Mesenchymal stem cell (in vitro differentiated cells and primary cell): Measurements from ENCODE around the gene RBFA.

Experiments used
- DNase-seq: peaks from one replicate; pipeline ENCODE4 v3.0.0-alpha.2; 2013
- H2AFZ ChIP-seq: one replicate; pipeline ENCODE4 v1.6.1; 2013; ENCODE audit warnings: low read depth, mild to moderate bottlenecking, control low read depth, inconsistent platforms, low read length, moderate library complexity
- H2AK5ac ChIP-seq: 2 replicates; pipeline ENCODE4 v1.6.1; 2013; ENCODE audit warnings: low read length, moderate library complexity, mild to moderate bottlenecking, inconsistent platforms; ENCODE audit not compliant: severe bottlenecking
- H2BK120ac ChIP-seq: one replicate; pipeline ENCODE4 v1.6.1; 2013; ENCODE audit warnings: low read depth, mild to moderate bottlenecking, inconsistent platforms, low read length, moderate library complexity
- H2BK12ac ChIP-seq, 2 experiments: one replicate each; pipeline ENCODE4 v1.6.1; 2013; ENCODE audit warnings: inconsistent platforms in 2 of 2, low read length in 2 of 2, mild to moderate bottlenecking in 2 of 2, moderate library complexity in 2 of 2, control low read depth in 1 of 2
- H2BK15ac ChIP-seq: one replicate; pipeline ENCODE4 v1.6.1; 2013; ENCODE audit warnings: mild to moderate bottlenecking, low read depth, inconsistent platforms; ENCODE audit not compliant: poor library complexity, severe bottlenecking
- H2BK5ac ChIP-seq: 2 replicates; pipeline ENCODE4 v1.6.1; 2013; ENCODE audit warnings: low read depth, mild to moderate bottlenecking, low read length, control low read depth, inconsistent platforms; ENCODE audit not compliant: poor library complexity, severe bottlenecking
- H3K14ac ChIP-seq, 2 experiments: one replicate each; pipeline ENCODE4 v1.6.1; 2013; ENCODE audit warnings: inconsistent platforms in 2 of 2, low read length in 2 of 2, control low read depth in 1 of 2, mild to moderate bottlenecking in 1 of 2, moderate library complexity in 1 of 2
- H3K18ac ChIP-seq, 2 experiments: one replicate each; pipeline ENCODE4 v1.6.1; 2013; ENCODE audit warnings: inconsistent platforms in 2 of 2, low read length in 2 of 2, control low read depth in 1 of 2, low read depth in 1 of 2, mild to moderate bottlenecking in 1 of 2
- H3K23ac ChIP-seq, 2 experiments: one replicate each; pipeline ENCODE4 v1.6.1; 2013; ENCODE audit warnings: inconsistent platforms in 2 of 2, low read length in 2 of 2, mild to moderate bottlenecking in 2 of 2, moderate library complexity in 2 of 2, control low read depth in 1 of 2
- H3K27ac ChIP-seq: 2 replicates; pipeline ENCODE4 v1.5.1; 2013; ENCODE audit warnings: mild to moderate bottlenecking, moderate library complexity, low read length, control low read depth, inconsistent platforms; ENCODE audit not compliant: poor library complexity, severe bottlenecking
- H3K27me3 ChIP-seq, 2 experiments: 2 replicates each; pipeline versions ENCODE4 v1.6.1 to v1.7.0; 2013; ENCODE audit warnings: low read length in 2 of 2, mild to moderate bottlenecking in 2 of 2, moderate library complexity in 2 of 2, control low read depth in 1 of 2, inconsistent platforms in 1 of 2; ENCODE audit not compliant: control insufficient read depth in 1 of 2, insufficient read depth in 1 of 2
- H3K36me3 ChIP-seq, 2 experiments: 2 replicates each; pipeline versions ENCODE4 v1.6.1 to v1.7.0; 2013; ENCODE audit warnings: low read length in 2 of 2, control low read depth in 1 of 2, inconsistent platforms in 1 of 2, low read depth in 1 of 2, mild to moderate bottlenecking in 1 of 2; ENCODE audit not compliant: insufficient read depth in 2 of 2, control insufficient read depth in 1 of 2
- H3K4ac ChIP-seq, 2 experiments: one replicate each; pipeline ENCODE4 v1.6.1; 2013; ENCODE audit warnings: inconsistent platforms in 2 of 2, low read length in 2 of 2, mild to moderate bottlenecking in 2 of 2, moderate library complexity in 2 of 2, control low read depth in 1 of 2, low read depth in 1 of 2
- H3K4me1 ChIP-seq: 2 replicates; pipeline ENCODE4 v1.6.1; 2013; ENCODE audit warnings: low read depth, low read length, control low read depth; ENCODE audit not compliant: control insufficient read depth, insufficient read depth
- H3K4me2 ChIP-seq: 2 replicates; pipeline ENCODE4 v1.6.1; 2013; ENCODE audit warnings: low read length, mild to moderate bottlenecking, inconsistent platforms; ENCODE audit not compliant: poor library complexity, severe bottlenecking
- H3K4me3 ChIP-seq, 2 experiments: 2 replicates each; pipeline versions ENCODE4 v1.5.1 to v1.7.0; 2013; ENCODE audit warnings: low read length in 2 of 2, mild to moderate bottlenecking in 2 of 2, control low read depth in 1 of 2, low read depth in 1 of 2; ENCODE audit not compliant: insufficient read depth in 1 of 2
- H3K79me1 ChIP-seq: replicated peaks from 2 replicates; pipeline ENCODE4 v1.6.1; 2013; ENCODE audit warnings: mild to moderate bottlenecking, control low read depth, low read length, inconsistent platforms; ENCODE audit not compliant: poor library complexity, severe bottlenecking
- H3K9ac ChIP-seq: 2 replicates; pipeline ENCODE4 v1.7.0; 2013; ENCODE audit warnings: mild to moderate bottlenecking, low read length, moderate library complexity
- H3K9me3 ChIP-seq: 2 replicates; pipeline ENCODE4 v1.7.0; 2013; ENCODE audit warnings: mild to moderate bottlenecking, low read length; ENCODE audit not compliant: control insufficient read depth
- H4K8ac ChIP-seq: one replicate; pipeline ENCODE4 v1.6.1; 2013; ENCODE audit warnings: inconsistent platforms, mild to moderate bottlenecking, low read length, moderate library complexity
- H4K91ac ChIP-seq: one replicate; pipeline ENCODE4 v1.6.1; 2013; ENCODE audit warnings: mild to moderate bottlenecking, low read length, inconsistent platforms
- WGBS: methylation state at CpG from one replicate; pipeline ENCODE4 v1.1.7; 2013; ENCODE audit warnings: mixed read lengths; 5-methylcytosine and 5-hydroxymethylcytosine counted together

Gene RBFA

DNA sequence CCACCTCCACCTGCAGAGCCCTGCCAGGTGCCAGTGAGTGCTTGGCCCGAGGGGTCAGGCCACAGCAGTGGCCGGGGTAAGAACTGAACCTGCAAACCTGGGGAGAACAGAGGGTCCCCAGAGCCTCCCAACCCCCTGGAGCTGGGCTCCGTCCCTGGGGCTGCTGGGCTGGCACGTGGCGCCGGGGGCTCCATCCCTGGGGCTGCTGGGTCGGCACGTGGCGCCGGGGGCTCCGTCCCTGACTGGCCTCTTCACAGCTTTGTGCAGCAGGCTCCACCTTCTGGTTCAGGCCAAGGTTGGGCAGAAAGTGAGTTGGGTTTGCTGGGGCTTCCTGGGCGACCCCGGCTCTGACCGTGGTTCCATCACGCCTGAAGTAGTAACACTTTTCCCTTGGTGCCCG is 12.2 kb downstream of the RBFA start:
- Histone ChIP-seq H3K4me1 (peaks cover 5% of the 10 kb centered on the region), H3K9ac (no peak overlapping the region), H4K8ac (no peak overlapping the region), H3K79me1 (peaks cover 9% of the 10 kb centered on the region), H3K18ac (no peak overlapping the region), H3K4me3 (no peak overlapping the region), H2AFZ (no peak overlapping the region), H3K27ac (no peak overlapping the region), H3K27me3 (no peaks in the 10 kb centered on the region), H2BK5ac (no peak overlapping the region), H3K36me3 (peaks cover 66 to 88% of the 10 kb centered on the region in 2 experiments), H2BK15ac (no peak overlapping the region), H3K23ac (no peak overlapping the region), H2AK5ac (no peak overlapping the region), H3K9me3 (peaks cover 12% of the 10 kb centered on the region), H3K14ac (no peak overlapping the region), H2BK120ac (no peak overlapping the region), H2BK12ac (no peak overlapping the region), H3K4ac (no peak overlapping the region), H3K4me2 (no peak overlapping the region), H4K91ac (no peak overlapping the region)
- WGBS = 92% methylated on average over 16 of the region's 16 CpGs
- no peak for DNase-seq

DNA sequence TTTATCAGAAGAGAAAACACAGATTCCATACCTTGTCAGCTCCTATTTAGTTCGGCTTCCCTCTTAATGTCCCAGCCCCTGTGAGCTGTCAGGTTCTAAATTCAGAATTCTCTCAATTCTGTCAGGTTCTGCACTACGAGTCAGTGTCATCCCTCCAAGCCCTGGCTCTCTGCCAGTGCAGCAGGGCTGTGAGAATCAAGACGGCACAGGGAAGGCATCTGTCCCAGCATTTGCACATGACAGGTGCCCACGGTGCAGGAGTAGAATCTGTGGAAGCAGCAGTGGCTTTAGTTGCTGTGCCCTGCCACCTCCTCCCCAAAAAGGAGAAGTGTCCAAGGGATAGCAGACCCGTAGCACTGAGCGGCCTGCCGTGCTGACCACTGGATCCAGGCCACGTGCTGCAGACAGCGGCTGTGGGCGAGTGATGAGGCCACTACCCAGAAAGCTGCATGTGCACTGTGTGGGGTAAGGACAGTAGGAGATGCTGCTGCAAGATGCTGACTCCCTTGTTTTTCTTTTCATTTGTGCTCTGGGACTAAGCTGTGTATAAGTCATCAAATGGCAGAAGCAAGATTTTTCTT is 12.8 kb downstream of the RBFA start:
- Histone ChIP-seq H3K14ac (no peak overlapping the region), H3K18ac (no peak overlapping the region), H2BK5ac (no peak overlapping the region), H3K36me3 (peaks cover 64 to 94% of the 10 kb centered on the region in 2 experiments), H3K4me2 (no peak overlapping the region), H3K4me3 (no peak overlapping the region), H3K79me1 (peaks cover 9% of the 10 kb centered on the region), H3K4ac (no peak overlapping the region), H3K9ac (no peak overlapping the region), H2BK120ac (no peak overlapping the region), H3K9me3 (peaks cover 19% of the 10 kb centered on the region), H2BK15ac (no peak overlapping the region), H4K8ac (no peak overlapping the region), H2BK12ac (no peak overlapping the region), H3K27ac (no peak overlapping the region), H3K4me1 (peaks cover 5% of the 10 kb centered on the region), H3K23ac (no peak overlapping the region), H2AK5ac (no peak overlapping the region), H3K27me3 (no peaks in the 10 kb centered on the region), H4K91ac (no peak overlapping the region), H2AFZ (no peak overlapping the region)
- DNase-seq = no peak
- 83% methylated on average over 10 of the region's 10 CpGs for WGBS

DNA sequence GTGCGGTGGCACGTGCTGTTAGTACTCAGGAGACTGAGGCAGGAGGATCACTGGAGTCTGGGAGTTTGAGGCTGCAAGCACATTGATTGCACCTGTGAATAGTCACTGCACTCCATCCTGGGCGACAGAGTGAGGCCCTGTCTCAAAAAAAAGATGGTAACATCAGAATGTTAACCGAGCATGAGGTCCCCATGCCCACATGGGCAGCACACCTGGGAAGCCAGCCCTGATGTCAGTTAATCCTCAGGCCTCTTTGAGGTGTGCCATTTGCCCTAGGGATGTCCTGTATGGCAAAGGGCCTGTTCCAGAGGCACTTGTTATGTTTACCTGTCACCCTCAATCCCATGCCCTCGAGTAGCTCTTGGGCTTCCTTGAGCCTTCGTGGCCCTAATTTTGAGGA is 16.6 kb downstream of the RBFA start:
- no peak overlapping the region for H2BK5ac ChIP-seq
- H3K14ac ChIP-seq = no peak overlapping the region
- no peak overlapping the region for H2AK5ac ChIP-seq
- H3K18ac ChIP-seq = no peak overlapping the region
- no peak overlapping the region for H2BK15ac ChIP-seq
- H3K79me1 ChIP-seq = peaks cover 1% of the 10 kb centered on the region
- no peak overlapping the region for H2BK12ac ChIP-seq
- no peak overlapping the region for H3K27ac ChIP-seq
- no peak overlapping the region for H4K8ac ChIP-seq
- H3K4ac ChIP-seq = no peak overlapping the region
- H3K36me3 ChIP-seq = peaks cover 38 to 62% of the 10 kb centered on the region in 2 experiments
- WGBS = 95% methylated on average over 6 of the region's 6 CpGs
- no peak overlapping the region for H3K23ac ChIP-seq
- no peak overlapping the region for H3K4me3 ChIP-seq
- H4K91ac ChIP-seq = no peak overlapping the region
- H3K9ac ChIP-seq = no peak overlapping the region
- H2AFZ ChIP-seq = no peak overlapping the region
- H3K4me2 ChIP-seq = no peak overlapping the region
- H3K27me3 ChIP-seq = no peaks in the 10 kb centered on the region
- no peak overlapping the region for H2BK120ac ChIP-seq
- peaks cover 3% of the 10 kb centered on the region for H3K4me1 ChIP-seq
- H3K9me3 ChIP-seq = peaks cover 51% of the 10 kb centered on the region
- no peak for DNase-seq

DNA sequence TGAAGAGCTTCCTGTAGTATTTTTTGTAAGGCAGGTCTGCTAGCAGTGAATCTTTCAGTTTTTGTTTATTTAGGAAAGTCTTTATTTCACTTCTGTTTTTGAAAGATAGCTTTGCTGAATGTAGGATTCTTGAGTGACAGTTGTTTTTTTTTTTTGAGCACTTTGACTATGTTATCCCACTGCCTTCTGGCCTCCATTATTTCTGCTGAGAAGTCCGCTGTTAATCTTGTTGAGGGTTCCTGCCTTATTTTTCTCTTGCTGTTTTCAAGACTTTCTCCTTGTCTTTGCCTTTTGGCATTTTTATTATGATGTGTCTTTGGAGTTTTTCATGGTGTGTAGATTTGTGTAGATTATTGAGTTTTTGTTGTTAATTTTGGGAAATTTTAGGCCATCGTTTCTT is 21.9 kb downstream of the RBFA start:
- H2BK12ac ChIP-seq = no peak overlapping the region
- H3K27ac ChIP-seq = no peak overlapping the region
- H2BK120ac ChIP-seq = no peak overlapping the region
- H3K18ac ChIP-seq = no peak overlapping the region
- H3K79me1 ChIP-seq = no peaks in the 10 kb centered on the region
- 100% methylated on average over 2 of the region's 2 CpGs for WGBS
- peaks cover under 1 to 11% of the 10 kb centered on the region in 2 experiments for H3K36me3 ChIP-seq
- no peak overlapping the region for H4K91ac ChIP-seq
- peak overlapping the region in 1 of 2 experiments; percentile 7 for H3K4me3 ChIP-seq
- H3K14ac ChIP-seq = no peak overlapping the region
- no peak overlapping the region for H3K23ac ChIP-seq
- H3K27me3 ChIP-seq = no peaks in the 10 kb centered on the region
- no peak overlapping the region for H3K4ac ChIP-seq
- no peak overlapping the region for H2BK5ac ChIP-seq
- no peak overlapping the region for H2BK15ac ChIP-seq
- H3K4me2 ChIP-seq = no peak overlapping the region
- H2AFZ ChIP-seq = no peak overlapping the region
- H3K4me1 ChIP-seq = no peaks in the 10 kb centered on the region
- no peak for DNase-seq
- no peak overlapping the region for H4K8ac ChIP-seq
- peaks cover 65% of the 10 kb centered on the region for H3K9me3 ChIP-seq
- no peak overlapping the region for H3K9ac ChIP-seq
- no peak overlapping the region for H2AK5ac ChIP-seq
